T-helper 2 cell treated with Interferon-gamma antibody and Interleukin-4, amounts not matched to agents 5 μg/mL and 100 μg/mL, for 36 hours (primary cell): ENCODE data around the gene CYB5A.
A peak's percentile ranks its signal among the peaks of the same experiment; 100 is the strongest.

Experiments used
- DNase-seq: peaks from one replicate; pipeline ENCODE4 v3.0.0; 2021; ENCODE audit warnings: low spot score
- H3K27ac Mint-ChIP-seq: one replicate; pipeline ENCODE4 v1.8.0; 2021; ENCODE audit warnings: mild to moderate bottlenecking, mixed read lengths
- H3K27me3 Mint-ChIP-seq: one replicate; pipeline ENCODE4 v1.8.0; 2021; ENCODE audit warnings: low read depth, mixed read lengths
- H3K36me3 Mint-ChIP-seq: one replicate; pipeline ENCODE4 v1.8.0; 2021; ENCODE audit warnings: low read depth, mixed read lengths
- H3K4me1 Mint-ChIP-seq: one replicate; pipeline ENCODE4 v1.8.0; 2021; ENCODE audit warnings: low read depth, mixed read lengths
- H3K4me3 Mint-ChIP-seq: one replicate; pipeline ENCODE4 v1.8.0; 2022; ENCODE audit warnings: mild to moderate bottlenecking, moderate library complexity, mixed read lengths
- H3K9me3 Mint-ChIP-seq: one replicate; pipeline ENCODE4 v1.8.0; 2021; ENCODE audit warnings: mixed read lengths

CYB5A gene

GRCh38 chr18:74277296-74277695, 14.5 kb downstream of the CYB5A start:
- DNase-seq, result no peak
- H3K27ac Mint-ChIP-seq, result no peak overlapping the region
- H3K36me3 Mint-ChIP-seq, result no peaks in the 10 kb centered on the region
- no peaks in the 10 kb centered on the region for H3K9me3 Mint-ChIP-seq
- H3K4me1 Mint-ChIP-seq, result peaks cover 3% of the 10 kb centered on the region
- H3K27me3 Mint-ChIP-seq, result no peaks in the 10 kb centered on the region
- no peak overlapping the region for H3K4me3 Mint-ChIP-seq

- Mint-ChIP-seq H3K9me3 (no peaks in the 10 kb centered on the region), H3K4me3 (no peak overlapping the region), H3K4me1 (no peaks in the 10 kb centered on the region), H3K27me3 (no peaks in the 10 kb centered on the region), H3K27ac (no peak overlapping the region), H3K36me3 (no peaks in the 10 kb centered on the region)
- DNase-seq, result no peak
Measured at GRCh38 chr18:74276609-74277008, 15.2 kb downstream of the CYB5A start.

GRCh38 chr18:74275736-74276135, 16.0 kb downstream of the CYB5A start:
- no peaks in the 10 kb centered on the region for H3K9me3 Mint-ChIP-seq
- H3K4me3 Mint-ChIP-seq, result no peak overlapping the region
- no peak overlapping the region for H3K27ac Mint-ChIP-seq
- no peaks in the 10 kb centered on the region for H3K27me3 Mint-ChIP-seq
- no peaks in the 10 kb centered on the region for H3K36me3 Mint-ChIP-seq
- H3K4me1 Mint-ChIP-seq, result no peaks in the 10 kb centered on the region
- no peak for DNase-seq

GRCh38 chr18:74274700-74275099, 17.1 kb downstream of the CYB5A start:
- DNase-seq, result no peak
- Mint-ChIP-seq H3K27me3 (no peaks in the 10 kb centered on the region), H3K36me3 (no peaks in the 10 kb centered on the region), H3K4me3 (no peak overlapping the region), H3K27ac (no peak overlapping the region), H3K4me1 (no peaks in the 10 kb centered on the region), H3K9me3 (no peaks in the 10 kb centered on the region)

GRCh38 chr18:74273394-74273793, 18.4 kb downstream of the CYB5A start:
- Mint-ChIP-seq H3K4me1 (no peaks in the 10 kb centered on the region), H3K4me3 (no peak overlapping the region), H3K27me3 (no peaks in the 10 kb centered on the region)

GRCh38 chr18:74271635-74272034, 20.1 kb downstream of the CYB5A start:
- Mint-ChIP-seq H3K4me3 (no peak overlapping the region), H3K36me3 (no peaks in the 10 kb centered on the region), H3K27me3 (no peaks in the 10 kb centered on the region), H3K9me3 (no peaks in the 10 kb centered on the region), H3K4me1 (no peaks in the 10 kb centered on the region), H3K27ac (no peak overlapping the region)
- no peak for DNase-seq

More at GRCh38 chr18:74273394-74273793, 18.4 kb downstream of the CYB5A start:
- Mint-ChIP-seq H3K27ac (no peak overlapping the region), H3K36me3 (no peaks in the 10 kb centered on the region), H3K9me3 (no peaks in the 10 kb centered on the region)
- DNase-seq, result no peak

- Mint-ChIP-seq H3K4me1 (peaks cover 3% of the 10 kb centered on the region), H3K27me3 (no peaks in the 10 kb centered on the region), H3K4me3 (no peak overlapping the region), H3K27ac (no peak overlapping the region), H3K36me3 (no peaks in the 10 kb centered on the region), H3K9me3 (no peaks in the 10 kb centered on the region)
- DNase-seq, result no peak
Measured at GRCh38 chr18:74268933-74269620, 22.7 kb downstream of the CYB5A start.

GRCh38 chr18:74268175-74268574, 23.6 kb downstream of the CYB5A start:
- no peak for DNase-seq
- Mint-ChIP-seq H3K27ac (no peak overlapping the region), H3K27me3 (no peaks in the 10 kb centered on the region), H3K4me1 (peaks cover 3% of the 10 kb centered on the region), H3K9me3 (no peaks in the 10 kb centered on the region), H3K36me3 (no peaks in the 10 kb centered on the region), H3K4me3 (no peak overlapping the region)

- Mint-ChIP-seq H3K36me3 (no peaks in the 10 kb centered on the region), H3K27ac (no peak overlapping the region), H3K27me3 (no peaks in the 10 kb centered on the region), H3K4me1 (peaks cover 3% of the 10 kb centered on the region), H3K9me3 (no peaks in the 10 kb centered on the region), H3K4me3 (no peak overlapping the region)
- DNase-seq, result no peak
Measured at GRCh38 chr18:74266161-74266560, 25.6 kb downstream of the CYB5A start.

- no peak for DNase-seq
- peaks cover 3% of the 10 kb centered on the region for H3K4me1 Mint-ChIP-seq
- no peak overlapping the region for H3K4me3 Mint-ChIP-seq
- no peaks in the 10 kb centered on the region for H3K27me3 Mint-ChIP-seq
- H3K36me3 Mint-ChIP-seq, result no peaks in the 10 kb centered on the region
- no peaks in the 10 kb centered on the region for H3K9me3 Mint-ChIP-seq
- no peak overlapping the region for H3K27ac Mint-ChIP-seq
Measured at GRCh38 chr18:74265546-74266098, 26.1 kb downstream of the CYB5A start.

GRCh38 chr18:74264303-74265020, 27.3 kb downstream of the CYB5A start:
- no peaks in the 10 kb centered on the region for H3K27me3 Mint-ChIP-seq
- no peak for DNase-seq
- H3K9me3 Mint-ChIP-seq, result no peaks in the 10 kb centered on the region
- H3K36me3 Mint-ChIP-seq, result no peaks in the 10 kb centered on the region
- H3K4me1 Mint-ChIP-seq, result peaks cover 3% of the 10 kb centered on the region
- H3K27ac Mint-ChIP-seq, result peak overlapping the region; percentile 38
- peak overlapping the region; percentile 21 for H3K4me3 Mint-ChIP-seq

GRCh38 chr18:74261053-74261713, 30.6 kb downstream of the CYB5A start:
- Mint-ChIP-seq H3K27ac (no peak overlapping the region), H3K4me3 (no peak overlapping the region), H3K27me3 (no peaks in the 10 kb centered on the region), H3K9me3 (no peaks in the 10 kb centered on the region), H3K4me1 (peaks cover 3% of the 10 kb centered on the region), H3K36me3 (no peaks in the 10 kb centered on the region)
- no peak for DNase-seq

- no peak overlapping the region for H3K4me3 Mint-ChIP-seq
- no peaks in the 10 kb centered on the region for H3K27me3 Mint-ChIP-seq
- H3K9me3 Mint-ChIP-seq, result no peaks in the 10 kb centered on the region
- no peak overlapping the region for H3K27ac Mint-ChIP-seq
- H3K36me3 Mint-ChIP-seq, result no peaks in the 10 kb centered on the region
- H3K4me1 Mint-ChIP-seq, result peaks cover 4% of the 10 kb centered on the region
- no peak for DNase-seq
Measured at GRCh38 chr18:74259347-74259746, 32.4 kb downstream of the CYB5A start.

GRCh38 chr18:74257083-74257482, 34.7 kb downstream of the CYB5A start:
- Mint-ChIP-seq H3K36me3 (no peaks in the 10 kb centered on the region), H3K9me3 (no peaks in the 10 kb centered on the region), H3K4me1 (peaks cover 6% of the 10 kb centered on the region), H3K27me3 (no peaks in the 10 kb centered on the region), H3K27ac (no peak overlapping the region), H3K4me3 (no peak overlapping the region)
- DNase-seq, result no peak
